PC-9 (cell line): ENCODE measurements around the gene LHFPL2. TPM values are rescaled to one million over a fixed set of nuclear protein-coding genes. Genes with fewer than 3 reads are reported as not detected.

Experiments used
- BruUV-seq: library from RNA; stranded (reverse); fragments of 400-500 nt; replicated peaks from 2 replicates; lab custom pipeline; 2021; lab: Mats Ljungman, UMichigan
- CTCF ChIA-PET: fragments of 300-600 bp; sonication (Branson Sonifier 250); formaldehyde crosslinking; loops from one replicate; lab custom pipeline; 2022; ENCODE audit warnings: antibody characterized with exemption; lab: Charles Lee
- POLR2A ChIA-PET: fragments of 300-600 bp; sonication (Branson Sonifier 250); formaldehyde crosslinking; loops from one replicate; lab custom pipeline; 2022; ENCODE audit warnings: antibody characterized with exemption; ENCODE audit not compliant: unreplicated experiment; lab: Charles Lee
- DNase-seq, 2 experiments: peaks; one replicate each; pipeline versions ENCODE4 v3.0.0 to v3.0.0-alpha.2; 2015 to 2022; ENCODE audit warnings: mixed read lengths in 1 of 2
- H2AFZ ChIP-seq: fragments of 200-600 bp; sonication (generic); 2 replicates; pipeline ENCODE4 v1.8.1; 2017; ENCODE audit warnings: antibody characterized with exemption
- H3F3A ChIP-seq: fragments of 200-600 bp; sonication (generic); 2 replicates; pipeline ENCODE4 v1.8.1; 2017; ENCODE audit warnings: antibody characterized with exemption, mild to moderate bottlenecking, low read depth; ENCODE audit not compliant: insufficient read depth
- H3K27ac ChIP-seq: fragments of 200-600 bp; sonication (generic); 2 replicates; pipeline ENCODE4 v1.6.1; 2016; ENCODE audit warnings: mixed run types
- H3K27me3 ChIP-seq: fragments of 200-600 bp; sonication (generic); 2 replicates; pipeline ENCODE4 v1.6.1; 2016; ENCODE audit warnings: low read depth, mixed run types; ENCODE audit not compliant: insufficient read depth
- H3K36me3 ChIP-seq: fragments of 200-600 bp; sonication (generic); 2 replicates; pipeline ENCODE4 v1.6.1; 2016; ENCODE audit warnings: low read depth, mixed run types
- H3K4me1 ChIP-seq: fragments of 200-600 bp; sonication (generic); replicated peaks from 2 replicates; pipeline ENCODE4 v1.6.1; 2016; ENCODE audit warnings: mixed run types; ENCODE audit not compliant: insufficient read depth
- H3K4me2 ChIP-seq: fragments of 200-600 bp; sonication (generic); 2 replicates; pipeline ENCODE4 v1.6.1; 2017; ENCODE audit warnings: mixed run types
- H3K4me3 ChIP-seq: fragments of 200-600 bp; sonication (generic); 2 replicates; pipeline ENCODE4 v1.6.1; 2016; ENCODE audit warnings: mixed run types
- H3K79me2 ChIP-seq: fragments of 200-600 bp; sonication (generic); 2 replicates; pipeline ENCODE4 v1.6.1; 2017; ENCODE audit warnings: low read depth, mixed run types
- H3K9me2 ChIP-seq: fragments of 200-600 bp; sonication (generic); 2 replicates; pipeline ENCODE4 v1.8.1; 2017; ENCODE audit warnings: mild to moderate bottlenecking; ENCODE audit not compliant: insufficient read depth
- H3K9me3 ChIP-seq: fragments of 200-600 bp; sonication (generic); 2 replicates; pipeline ENCODE4 v1.8.1; 2016; ENCODE audit warnings: low read depth; ENCODE audit not compliant: insufficient read depth
- H4K20me1 ChIP-seq: fragments of 200-600 bp; sonication (generic); 2 replicates; pipeline ENCODE4 v1.8.1; 2017; ENCODE audit not compliant: insufficient read depth
- EZH2 ChIP-seq: fragments of 200-600 bp; sonication (generic); IDR thresholded peaks from 2 replicates; pipeline ENCODE4 v1.8.0; 2017; ENCODE audit warnings: antibody characterized with exemption, low read depth
- intact Hi-C: fragments of 100-400 bp; cut with micrococcal nuclease; formaldehyde crosslinking; loops from one replicate; pipeline ENCODE4 v1.10.0; 2022; ENCODE audit not compliant: unreplicated experiment
- total RNA-seq: library from RNA; stranded (reverse); gene quantifications from 2 replicates; pipeline ENCODE4 v1.2.3, GENCODE V29; 2021
- TF ChIP-seq, protein P1 (sequence below): fragments of 200-600 bp; sonication (generic); conservative IDR thresholded peaks from 2 replicates; pipeline ENCODE4 v1.6.1; 2017; ENCODE audit warnings: mixed run types, antibody characterized with exemption, mild to moderate bottlenecking, moderate library complexity

The LHFPL2 gene
- total RNA-seq, 1 experiment from 2014 or later, result 10.1 TPM

DNA sequence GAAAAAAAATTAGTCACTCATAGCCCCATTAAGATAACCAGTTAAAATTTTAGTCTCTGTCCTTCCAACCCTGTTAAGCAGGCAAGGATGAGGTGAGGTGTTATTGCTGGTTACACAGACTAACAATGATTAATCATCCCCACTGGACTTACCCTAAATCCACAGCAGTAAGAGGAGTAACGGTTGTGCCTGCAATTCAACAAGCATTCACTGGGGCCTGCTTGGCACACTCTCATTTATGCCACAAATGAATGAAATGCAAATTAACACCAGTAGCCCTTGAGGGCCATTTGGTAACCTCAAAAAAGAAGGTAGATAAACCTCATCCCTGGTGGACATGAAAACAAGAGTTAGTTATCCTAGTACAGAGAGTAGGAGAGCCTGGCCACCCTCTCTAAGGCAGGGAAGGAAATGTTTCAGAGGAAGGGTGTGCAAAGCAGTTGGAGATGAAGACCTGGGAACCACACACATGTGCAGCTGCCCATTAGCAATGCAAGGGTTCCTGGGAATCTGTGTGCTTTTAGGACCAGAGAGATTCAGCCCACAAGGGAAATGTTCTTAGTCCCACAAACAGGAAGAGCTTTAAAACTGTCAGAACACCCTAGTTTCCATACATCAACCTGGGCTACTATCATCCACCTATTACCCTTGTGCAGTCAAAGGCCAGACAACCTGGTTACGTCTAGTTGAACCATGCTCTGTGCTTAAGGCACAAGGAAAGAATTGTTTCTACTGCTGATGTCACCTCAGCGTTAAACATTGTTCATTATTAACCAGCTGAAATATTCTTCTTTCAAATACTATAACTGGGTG lies 7.7 kb downstream of the LHFPL2 start:
- H3K36me3 ChIP-seq, result peaks cover 11% of the 10 kb centered on the region
- no peak overlapping the region for H2AFZ ChIP-seq
- POLR2A ChIA-PET, result no interaction called here
- intact Hi-C loops, result loop anchor here (10.0 kb wide), 1 partner anchor 344 kb away; the partner anchor contains the start of gene ARSB
- BruUV-seq, result no TSS peak
- H3K27me3 ChIP-seq, result no peaks in the 10 kb centered on the region
- H3K79me2 ChIP-seq, result peaks cover 85% of the 10 kb centered on the region
- H3K9me3 ChIP-seq, result no peaks in the 10 kb centered on the region
- peaks cover 3% of the 10 kb centered on the region; the same call in 1 of the 2 replicates for H3F3A ChIP-seq
- H3K4me3 ChIP-seq, result no peak overlapping the region
- peaks cover 35% of the 10 kb centered on the region for H3K4me1 ChIP-seq
- TF ChIP-seq, protein P1, sequence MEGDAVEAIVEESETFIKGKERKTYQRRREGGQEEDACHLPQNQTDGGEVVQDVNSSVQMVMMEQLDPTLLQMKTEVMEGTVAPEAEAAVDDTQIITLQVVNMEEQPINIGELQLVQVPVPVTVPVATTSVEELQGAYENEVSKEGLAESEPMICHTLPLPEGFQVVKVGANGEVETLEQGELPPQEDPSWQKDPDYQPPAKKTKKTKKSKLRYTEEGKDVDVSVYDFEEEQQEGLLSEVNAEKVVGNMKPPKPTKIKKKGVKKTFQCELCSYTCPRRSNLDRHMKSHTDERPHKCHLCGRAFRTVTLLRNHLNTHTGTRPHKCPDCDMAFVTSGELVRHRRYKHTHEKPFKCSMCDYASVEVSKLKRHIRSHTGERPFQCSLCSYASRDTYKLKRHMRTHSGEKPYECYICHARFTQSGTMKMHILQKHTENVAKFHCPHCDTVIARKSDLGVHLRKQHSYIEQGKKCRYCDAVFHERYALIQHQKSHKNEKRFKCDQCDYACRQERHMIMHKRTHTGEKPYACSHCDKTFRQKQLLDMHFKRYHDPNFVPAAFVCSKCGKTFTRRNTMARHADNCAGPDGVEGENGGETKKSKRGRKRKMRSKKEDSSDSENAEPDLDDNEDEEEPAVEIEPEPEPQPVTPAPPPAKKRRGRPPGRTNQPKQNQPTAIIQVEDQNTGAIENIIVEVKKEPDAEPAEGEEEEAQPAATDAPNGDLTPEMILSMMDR, result no peak
- TF ChIP-seq EZH2, result no peak
- no peak overlapping the region for H3K27ac ChIP-seq
- no peaks in the 10 kb centered on the region for H3K9me2 ChIP-seq
- CTCF ChIA-PET, result no interaction called here
- no peak overlapping the region for H3K4me2 ChIP-seq
- H4K20me1 ChIP-seq, result no peaks in the 10 kb centered on the region
- DNase-seq, result no peak

DNA sequence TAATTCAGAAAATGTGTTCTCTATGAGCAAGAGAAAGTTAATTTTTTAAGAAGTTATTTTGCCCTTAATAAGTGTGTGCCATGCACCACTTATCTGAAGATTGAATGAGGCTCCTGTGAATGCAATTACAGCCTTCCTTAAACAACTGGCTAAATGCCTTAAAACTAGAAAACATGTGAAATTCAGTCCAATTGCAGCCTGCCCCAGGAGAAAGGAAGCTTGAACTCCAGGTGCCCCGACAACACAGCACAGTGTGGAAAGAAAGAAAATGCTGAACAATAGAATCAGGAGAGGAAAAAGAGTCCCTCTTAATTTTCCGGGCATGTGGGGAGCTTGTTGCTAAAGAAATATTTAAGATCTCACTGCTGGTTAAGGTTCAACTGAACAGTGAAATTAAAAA lies 8.8 kb downstream of the LHFPL2 start:
- Histone ChIP-seq H4K20me1 (no peaks in the 10 kb centered on the region), H3K27me3 (no peaks in the 10 kb centered on the region), H3K27ac (peak overlapping the region; percentile 75), H3K4me1 (peaks cover 35% of the 10 kb centered on the region), H2AFZ (no peak overlapping the region), H3K79me2 (peaks cover 82% of the 10 kb centered on the region), H3K9me2 (no peaks in the 10 kb centered on the region), H3K4me3 (no peak overlapping the region), H3K9me3 (no peaks in the 10 kb centered on the region), H3K4me2 (no peak overlapping the region), H3F3A (peaks cover 3% of the 10 kb centered on the region; the same call in 1 of the 2 replicates), H3K36me3 (peaks cover 7% of the 10 kb centered on the region; the same call in 1 of the 2 replicates)
- ChIA-PET POLR2A (no interaction called here), CTCF (no interaction called here)
- intact Hi-C loops, result loop anchor here (10.0 kb wide), 1 partner anchor 345 kb away; the partner anchor contains the start of gene ARSB
- no peak for TF ChIP-seq EZH2
- TF ChIP-seq, protein P1, result no peak
- BruUV-seq, result no TSS peak
- DNase-seq, result no peak

DNA sequence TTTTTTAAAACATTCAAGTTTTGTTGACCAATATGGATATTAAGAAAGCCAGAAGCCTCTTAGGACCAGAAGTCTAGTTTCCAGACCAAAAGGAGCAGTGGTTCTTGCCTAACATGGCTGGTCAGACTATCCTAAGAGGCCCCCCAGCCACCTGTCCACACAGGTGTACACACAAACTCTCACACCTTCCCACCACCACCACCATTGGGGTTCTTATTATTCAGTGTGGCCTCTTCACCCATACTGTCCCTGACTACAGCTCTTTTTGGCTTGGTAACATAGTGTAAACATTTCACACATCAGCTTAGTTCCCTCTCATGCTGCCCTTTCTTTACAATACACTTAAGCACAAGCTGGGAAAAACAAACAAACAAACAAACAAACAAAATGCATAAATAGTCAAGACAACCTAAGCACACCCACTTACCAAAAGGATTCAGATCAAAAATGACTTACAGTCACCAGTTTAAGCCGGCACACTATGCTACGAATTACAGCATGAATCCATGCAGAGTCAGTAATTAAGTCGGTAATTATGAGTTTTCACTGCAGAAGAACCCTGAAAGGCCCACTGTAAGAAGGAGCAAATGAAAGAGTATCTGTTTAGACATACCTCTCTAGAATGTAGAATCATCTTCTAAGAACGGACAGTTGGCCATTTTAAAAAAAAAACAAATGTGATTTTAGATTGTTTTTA lies 9.5 kb downstream of the LHFPL2 start:
- no peak overlapping the region; the same call in 1 of the 2 replicates for H3K4me3 ChIP-seq
- no peaks in the 10 kb centered on the region for H3K27me3 ChIP-seq
- ChIA-PET POLR2A (interaction anchor here (0.6 kb wide), 1 partner anchor 130 kb away, joined by 6 read pairs; no protein-coding TSS in a partner anchor), CTCF (no interaction called here)
- no TSS peak for BruUV-seq
- intact Hi-C loops, result loop anchor here (1.0 kb wide), 1 partner anchor 44 kb away; no protein-coding TSS in a partner anchor
- H3K36me3 ChIP-seq, result 0 out of 2 replicates have a peak, but pooled peaks cover under 1% of the 10 kb centered on the region
- peak overlapping the region; percentile 75 for H3K27ac ChIP-seq
- H3K4me2 ChIP-seq, result peak overlapping the region; percentile 40
- DNase-seq, result no peak
- peaks cover 3% of the 10 kb centered on the region; the same call in 1 of the 2 replicates for H3F3A ChIP-seq
- TF ChIP-seq, protein P1, result no peak
- TF ChIP-seq EZH2, result no peak
- H3K4me1 ChIP-seq, result peaks cover 41% of the 10 kb centered on the region
- no peaks in the 10 kb centered on the region for H4K20me1 ChIP-seq
- H3K79me2 ChIP-seq, result peaks cover 81% of the 10 kb centered on the region
- H3K9me3 ChIP-seq, result no peaks in the 10 kb centered on the region
- no peaks in the 10 kb centered on the region for H3K9me2 ChIP-seq
- no peak overlapping the region for H2AFZ ChIP-seq
